ENCODE measurements around the gene AMOTL1. TPM values are rescaled to one million over a fixed set of nuclear protein-coding genes. Genes with fewer than 3 reads are reported as not detected.

AMOTL1 gene
- polyA plus RNA-seq, 1 of the 3 experiments (the other 2 are of a cell fraction): 10.7 TPM

- Histone ChIP-seq H3K27ac (ENCODE audit: low read depth in 2 of 2, low read length in 1 of 2) (peak overlapping the region; percentile 87 to 89; a peak in 3 of 4 replicates), H3K79me2 (ENCODE audit: insufficient read depth) (no peaks in the 10 kb centered on the region), H3F3A (replicated peaks; ENCODE audit: insufficient read depth) (peaks cover 22% of the 10 kb centered on the region), H4K20me1 (ENCODE audit: insufficient read depth) (no peaks in the 10 kb centered on the region), H3K4me1 (ENCODE audit: control insufficient read depth in 1 of 2, insufficient read depth in 2 of 2, low read depth in 1 of 2, low read length in 1 of 2) (peaks cover 28 to 48% of the 10 kb centered on the region in 2 experiments), H2AFZ (ENCODE audit: low read depth) (no peak overlapping the region), H3K4me2 (no peak overlapping the region), H3K27me3 (ENCODE audit: insufficient read depth) (no peaks in the 10 kb centered on the region), H3K9ac (no peak overlapping the region), H3K36me3 (replicated peaks in 1 of 2; ENCODE audit: control insufficient read depth in 1 of 2, insufficient read depth in 2 of 2, low read length in 1 of 2) (no peaks in the 10 kb centered on the region), H3K4me3 (ENCODE audit: low read depth in 2 of 2, low read length in 1 of 2) (no peak overlapping the region), H3K9me2 (no peaks in the 10 kb centered on the region), H3K9me3 (no peaks in the 10 kb centered on the region)
- ChIA-PET CTCF (interaction anchor here (1.2 to 1.3 kb wide), 3 partner anchors 26 to 302 kb away, joined by 4 read pairs; no protein-coding TSS in a partner anchor), POLR2A (interaction anchor here (0.7 kb wide), 1 partner anchor 100 kb away, joined by 3 read pairs; no protein-coding TSS in a partner anchor)
- peak; percentile 54 for DNase-seq
- WGBS (ENCODE audit: low lambda C conversion rate): 55% methylated on average over 5 of the region's 6 CpGs
- TF ChIP-seq MXI1 (IDR thresholded peaks at IDR 0.05; ENCODE audit: low read depth, low read length): no peak
- no peak for TF ChIP-seq TAF1 (IDR thresholded peaks at IDR 0.05; ENCODE audit: borderline replicate concordance, low read depth, low read length)
- no peak for TF ChIP-seq EP300 (IDR thresholded peaks at IDR 0.05; ENCODE audit: borderline replicate concordance in 1 of 2, low read depth in 1 of 2, low read length in 1 of 2)
- TF ChIP-seq ELF1 (IDR thresholded peaks at IDR 0.05): no peak
- no peak for TF ChIP-seq RAD21 (IDR thresholded peaks at IDR 0.05; ENCODE audit: low read length)
These were observed 156.0 kb downstream of the AMOTL1 start for GRCh38 chr11:94924171-94924572.

DNA sequence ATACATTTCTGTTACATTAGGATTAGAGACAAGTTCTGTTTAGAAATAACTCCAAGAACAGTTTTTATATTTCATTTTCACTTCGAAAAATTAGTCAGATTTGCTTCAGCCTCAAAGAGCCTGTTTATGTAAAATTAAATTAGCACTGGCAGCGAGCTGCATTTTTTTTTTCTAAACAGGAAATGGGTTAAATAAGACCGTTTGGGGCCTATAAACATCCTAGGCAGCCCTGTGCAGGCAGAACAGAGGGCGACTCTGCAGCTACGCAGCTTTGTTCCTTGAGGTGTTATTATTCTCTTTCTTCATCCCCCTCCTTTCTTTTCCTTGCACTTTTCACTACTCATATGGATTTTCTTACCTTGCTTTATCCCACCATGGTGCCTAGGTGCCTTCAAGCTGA, 156.5 kb downstream of the AMOTL1 start:
- CTCF ChIA-PET: interaction anchor here (1.2 to 1.3 kb wide), 2 partner anchors 27 to 302 kb away, joined by 4 read pairs; no protein-coding TSS in a partner anchor
- Histone ChIP-seq H3K36me3 (replicated peaks in 1 of 2; ENCODE audit: control insufficient read depth in 1 of 2, insufficient read depth in 2 of 2, low read length in 1 of 2) (no peaks in the 10 kb centered on the region), H3K4me3 (ENCODE audit: low read depth in 2 of 2, low read length in 1 of 2) (no peak overlapping the region), H4K20me1 (ENCODE audit: insufficient read depth) (no peaks in the 10 kb centered on the region), H3K9me2 (no peaks in the 10 kb centered on the region), H3K9ac (no peak overlapping the region), H3K27me3 (ENCODE audit: insufficient read depth) (no peaks in the 10 kb centered on the region), H3K4me1 (ENCODE audit: control insufficient read depth in 1 of 2, insufficient read depth in 2 of 2, low read depth in 1 of 2, low read length in 1 of 2) (peaks cover 28 to 48% of the 10 kb centered on the region in 2 experiments), H3K9me3 (no peaks in the 10 kb centered on the region), H3K79me2 (ENCODE audit: insufficient read depth) (no peaks in the 10 kb centered on the region), H3K27ac (ENCODE audit: low read depth in 2 of 2, low read length in 1 of 2) (peak overlapping the region; percentile 87 to 89; a peak in 3 of 4 replicates), H2AFZ (ENCODE audit: low read depth) (no peak overlapping the region), H3F3A (replicated peaks; ENCODE audit: insufficient read depth) (peaks cover 22% of the 10 kb centered on the region), H3K4me2 (no peak overlapping the region)
- TF ChIP-seq CHD2 (IDR thresholded peaks at IDR 0.05; ENCODE audit: low read length, partially characterized antibody) (no peak), REST (IDR thresholded peaks at IDR 0.05; ENCODE audit: low read depth, low read length) (no peak), NRF1 (IDR thresholded peaks at IDR 0.05; ENCODE audit: low read depth, low read length) (no peak), YY1 (IDR thresholded peaks at IDR 0.05; ENCODE audit: low read depth) (no peak), FOXJ3 (CRISPR knock-in tag; IDR thresholded peaks at IDR 0.05) (no peak), RFX5 (IDR thresholded peaks at IDR 0.05; ENCODE audit: low read length) (no peak), MAX (IDR thresholded peaks at IDR 0.05; ENCODE audit: low read depth) (no peak), SMC3 (IDR thresholded peaks at IDR 0.05; ENCODE audit: low read depth, low read length) (no peak), TAF1 (IDR thresholded peaks at IDR 0.05; ENCODE audit: borderline replicate concordance, low read depth, low read length) (no peak), RCOR1 (IDR thresholded peaks at IDR 0.05; ENCODE audit: low read length) (no peak), PBX3 (IDR thresholded peaks at IDR 0.05) (no peak), GATA2 (CRISPR knock-in tag; IDR thresholded peaks at IDR 0.05) (no peak)
- TF ChIP-seq, protein P1, sequence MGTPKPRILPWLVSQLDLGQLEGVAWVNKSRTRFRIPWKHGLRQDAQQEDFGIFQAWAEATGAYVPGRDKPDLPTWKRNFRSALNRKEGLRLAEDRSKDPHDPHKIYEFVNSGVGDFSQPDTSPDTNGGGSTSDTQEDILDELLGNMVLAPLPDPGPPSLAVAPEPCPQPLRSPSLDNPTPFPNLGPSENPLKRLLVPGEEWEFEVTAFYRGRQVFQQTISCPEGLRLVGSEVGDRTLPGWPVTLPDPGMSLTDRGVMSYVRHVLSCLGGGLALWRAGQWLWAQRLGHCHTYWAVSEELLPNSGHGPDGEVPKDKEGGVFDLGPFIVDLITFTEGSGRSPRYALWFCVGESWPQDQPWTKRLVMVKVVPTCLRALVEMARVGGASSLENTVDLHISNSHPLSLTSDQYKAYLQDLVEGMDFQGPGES (IDR thresholded peaks at IDR 0.05; ENCODE audit: low read depth, low read length): no peak
- TF ChIP-seq, protein P2, sequence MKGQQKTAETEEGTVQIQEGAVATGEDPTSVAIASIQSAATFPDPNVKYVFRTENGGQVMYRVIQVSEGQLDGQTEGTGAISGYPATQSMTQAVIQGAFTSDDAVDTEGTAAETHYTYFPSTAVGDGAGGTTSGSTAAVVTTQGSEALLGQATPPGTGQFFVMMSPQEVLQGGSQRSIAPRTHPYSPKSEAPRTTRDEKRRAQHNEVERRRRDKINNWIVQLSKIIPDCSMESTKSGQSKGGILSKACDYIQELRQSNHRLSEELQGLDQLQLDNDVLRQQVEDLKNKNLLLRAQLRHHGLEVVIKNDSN (IDR thresholded peaks at IDR 0.05; ENCODE audit: borderline replicate concordance, low read depth): no peak
- POLR2A ChIA-PET: interaction anchor here (0.7 kb wide), 1 partner anchor 100 kb away, joined by 3 read pairs; no protein-coding TSS in a partner anchor
- peak; percentile 22 for DNase-seq
- WGBS (ENCODE audit: low lambda C conversion rate): 49% methylated on average over 5 of the region's 5 CpGs
